HG03175 (cell line): Measurements from ENCODE around the gene TRAF7.

ENCODE experiments used
- ATAC-seq: cut with Tn5 transposase; IDR thresholded peaks from one replicate; pipeline ENCODE4 v1.9.1; 2021; ENCODE audit warnings: mild to moderate bottlenecking, moderate library complexity; ENCODE audit not compliant: unreplicated experiment

The TRAF7 gene

GRCh38 chr16:2212362-2213324 is 57.1 kb downstream of the TRAF7 start:
- no peak for ATAC-seq

DNA sequence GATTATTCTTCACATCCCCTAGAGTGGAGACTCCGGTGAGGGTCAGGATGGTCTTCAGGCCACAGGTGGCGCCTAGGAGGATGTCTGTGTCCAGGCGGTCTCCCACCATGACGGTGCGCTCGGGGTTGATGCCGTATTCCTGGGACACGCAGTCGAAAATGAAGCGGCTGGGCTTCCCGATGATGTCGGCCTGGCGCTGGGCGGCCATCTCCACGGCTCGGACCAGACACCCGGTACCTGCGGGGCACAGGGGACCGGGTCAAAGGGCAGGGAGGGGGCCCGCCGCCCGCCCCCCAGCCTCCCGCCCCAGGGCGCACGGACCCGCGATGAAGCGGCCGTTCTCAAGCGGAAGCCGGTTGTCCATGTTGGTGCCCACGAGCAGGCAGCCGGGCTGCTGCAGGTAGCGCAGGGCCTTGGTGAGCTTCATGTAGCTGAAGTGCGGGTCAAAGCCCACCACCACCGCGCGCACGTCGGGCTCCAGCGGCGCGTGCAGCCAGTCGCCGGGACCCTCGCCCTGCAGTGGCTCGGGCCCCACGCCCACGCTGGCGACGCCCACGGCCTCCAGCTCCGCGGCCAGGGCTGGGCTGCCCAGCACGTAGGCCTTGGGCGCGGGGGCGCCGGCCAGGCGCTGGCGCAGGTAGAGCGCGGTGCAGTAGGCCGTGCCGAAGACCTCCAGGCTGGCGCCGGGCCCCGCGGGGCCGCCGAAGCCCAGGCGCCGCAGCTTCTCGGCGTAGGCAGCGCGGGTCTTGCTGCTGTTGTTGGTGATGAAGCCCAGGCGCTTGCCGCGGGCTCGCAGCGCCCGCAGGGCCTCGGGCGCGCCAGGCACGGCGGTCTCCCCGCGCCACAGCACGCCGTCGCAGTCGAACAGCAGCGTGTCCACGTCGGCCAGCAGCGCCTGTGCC is 58.5 kb downstream of the TRAF7 start:
- ATAC-seq, result peak; percentile 3

GRCh38 chr16:2214719-2214968 is 59.1 kb downstream of the TRAF7 start, which contains the start of gene PGP:
PGP (minus strand) TSS chr16:2214840; CDS start chr16:2214777, 63 bp downstream.
- ATAC-seq, result peak; percentile 89

DNA sequence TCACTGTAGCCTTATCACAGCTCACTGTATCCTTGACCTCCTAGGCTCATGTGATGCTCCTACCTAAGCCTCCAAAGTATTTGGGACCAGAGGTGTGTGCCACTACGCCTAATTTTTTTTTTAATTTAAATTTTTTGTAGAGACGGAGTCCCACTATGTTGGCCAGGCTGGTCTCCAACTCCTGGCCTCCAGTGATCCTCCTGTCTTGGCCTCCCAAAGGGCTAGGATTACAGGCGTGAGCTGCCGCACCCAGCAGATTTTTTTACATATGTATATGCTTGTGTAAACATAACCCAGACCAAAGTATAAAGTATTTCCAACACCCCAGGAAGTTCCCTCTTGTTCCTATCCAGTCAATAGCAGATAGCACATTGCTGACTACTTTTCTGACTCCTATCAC is 60.7 kb downstream of the TRAF7 start:
- ATAC-seq, result no peak

- peak; percentile 98 for ATAC-seq
Observed at GRCh38 chr16:2223221-2223941, 67.8 kb downstream of the TRAF7 start, which contains the start of gene E4F1. E4F1 (plus strand) TSS chr16:2223591; CDS start chr16:2223614, 23 bp downstream.

- ATAC-seq, result peak; percentile 14
Observed at GRCh38 chr16:2223942-2224486, 68.4 kb downstream of the TRAF7 start.

DNA sequence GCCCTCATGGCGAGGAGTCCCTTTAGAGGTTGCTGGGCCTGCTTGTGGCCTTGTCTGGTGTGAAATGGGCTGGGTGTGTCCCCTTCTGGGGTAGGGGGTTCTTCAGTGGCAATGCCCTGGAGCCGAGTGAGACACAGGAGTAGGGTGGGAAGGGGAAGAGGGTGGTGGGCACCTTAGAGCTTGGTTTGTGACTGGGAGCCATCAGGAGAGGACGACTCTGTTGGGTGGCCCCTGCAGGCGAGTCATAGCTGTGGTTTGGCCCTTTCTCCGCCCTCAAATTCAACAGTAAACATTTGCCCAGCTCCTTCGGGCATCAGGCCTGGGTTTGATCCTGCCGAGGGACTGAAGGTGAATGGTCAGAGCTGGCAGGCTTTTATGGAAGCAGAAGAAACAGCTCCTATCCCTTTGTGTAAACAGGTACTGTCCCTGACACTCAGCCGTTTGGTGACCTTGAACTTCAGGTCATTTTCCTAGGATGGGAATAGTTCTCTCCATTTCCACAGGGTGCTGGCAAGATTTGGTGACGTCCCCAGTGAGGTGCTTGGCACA is 70.7 kb downstream of the TRAF7 start:
- ATAC-seq, result no peak

- no peak for ATAC-seq
Observed at GRCh38 chr16:2226918-2227317, 71.3 kb downstream of the TRAF7 start.
